Right renal cortex interstitium (tissue), 3 donors: Measurements from ENCODE around the gene PLA2G6. TPM values are rescaled to one million over a fixed set of nuclear protein-coding genes. Genes with fewer than 3 reads are reported as not detected.
"Not testable (repeated sequence)": the region's sequence is repeated elsewhere in the genome, so short reads cannot be mapped to it uniquely, and the experiment has no call there.

Experiments
- DNase-seq, 3 donors: peaks; one replicate each; pipeline ENCODE4 v3.0.0-alpha.2; 2013; ENCODE audit warnings: low read depth in 3 of 3, low spot score in 2 of 3
- polyA plus RNA-seq, 3 donors: library from polyadenylated mRNA; unstranded; fragments of 120-200 nt; gene quantifications; one replicate each; pipeline ENCODE4 v1.2.1, GENCODE V29; 2013; ENCODE audit not compliant: insufficient read length in 3 of 3

The PLA2G6 gene
- polyA plus RNA-seq, 3 donors: 29.3 to 42.3 (median 29.9) TPM

DNA sequence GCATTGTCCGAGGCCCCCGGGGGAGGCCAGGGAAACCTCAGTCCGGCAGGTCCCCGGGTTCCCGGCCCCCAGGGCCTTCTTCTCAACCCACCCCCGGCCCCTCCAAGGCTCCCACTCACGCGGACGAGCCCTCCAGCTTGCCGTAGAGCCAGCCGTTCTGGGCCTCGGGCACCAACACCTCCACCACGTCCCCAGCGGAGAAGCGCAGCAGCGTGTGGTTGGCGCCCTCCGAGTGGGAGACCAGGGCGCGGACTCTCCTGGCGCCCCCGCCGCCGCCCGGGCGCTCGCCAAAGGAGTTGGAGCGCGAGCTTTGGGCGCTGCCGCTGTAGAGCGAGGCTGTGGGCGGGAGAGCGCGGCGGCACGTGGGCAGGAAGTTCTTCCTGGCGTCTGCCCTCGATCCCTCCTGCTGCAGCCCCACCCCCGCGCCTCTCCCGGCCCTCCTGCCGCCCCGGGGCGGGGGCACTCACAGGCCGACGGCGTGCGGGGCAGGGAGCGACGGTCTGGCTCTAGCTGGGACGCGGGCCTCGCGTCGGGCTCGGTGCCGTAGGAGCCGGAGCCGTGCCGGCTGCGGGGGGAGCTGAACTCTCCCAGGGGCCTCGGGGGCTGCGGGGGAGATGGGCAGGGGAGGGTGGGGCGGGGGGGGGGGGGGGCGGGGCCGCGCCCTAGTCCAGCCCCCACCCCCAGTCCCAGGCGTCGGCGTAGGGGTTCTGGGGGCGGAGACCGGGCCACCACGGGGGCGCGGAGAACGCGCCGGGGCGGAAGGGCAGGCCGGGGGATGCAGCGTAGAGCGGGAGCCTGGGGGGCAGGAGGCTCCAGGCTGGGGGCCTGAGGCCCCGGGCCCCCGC is 92.8 kb downstream of the PLA2G6 start:
- DNase-seq: no peak

DNA sequence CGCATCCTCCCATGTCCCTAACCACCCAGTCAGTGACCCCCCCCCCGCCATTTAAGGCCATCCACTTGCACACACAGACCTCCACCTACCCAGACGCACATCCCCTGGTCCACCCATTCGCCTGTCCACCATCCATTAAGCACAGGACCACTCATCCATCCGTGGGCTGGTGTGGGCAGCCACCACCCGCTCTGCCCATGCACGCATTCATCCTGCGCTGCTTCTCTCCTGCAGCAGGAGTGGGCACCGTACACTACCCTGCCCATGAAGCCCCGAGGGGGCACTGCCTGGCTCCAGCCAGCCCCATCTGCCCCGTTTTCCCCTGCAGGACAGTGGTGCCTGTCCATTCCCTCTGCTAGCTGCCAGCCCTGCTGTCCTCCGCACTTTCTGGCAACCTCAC is 93.8 kb downstream of the PLA2G6 start:
- DNase-seq: no peak

DNA sequence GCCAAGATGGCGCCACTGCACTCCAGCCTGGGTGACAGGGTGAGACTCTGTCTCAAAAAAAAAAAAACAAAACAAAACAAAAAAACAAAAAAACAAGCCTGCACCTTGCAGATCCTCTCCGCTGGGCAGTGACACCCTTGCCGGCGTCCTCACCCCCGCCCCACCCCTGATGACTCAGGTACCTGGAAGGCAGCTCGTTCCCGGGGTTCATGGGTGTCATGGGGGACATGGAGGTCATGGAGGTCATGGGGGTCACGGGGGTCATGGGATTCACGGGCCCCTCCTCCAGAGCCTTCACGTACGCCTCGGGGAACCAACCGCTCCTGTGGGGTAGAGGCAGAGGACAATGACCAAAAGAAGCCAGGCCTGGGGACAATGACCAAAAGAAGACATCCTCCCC is 94.7 kb downstream of the PLA2G6 start:
- no peak for DNase-seq

DNA sequence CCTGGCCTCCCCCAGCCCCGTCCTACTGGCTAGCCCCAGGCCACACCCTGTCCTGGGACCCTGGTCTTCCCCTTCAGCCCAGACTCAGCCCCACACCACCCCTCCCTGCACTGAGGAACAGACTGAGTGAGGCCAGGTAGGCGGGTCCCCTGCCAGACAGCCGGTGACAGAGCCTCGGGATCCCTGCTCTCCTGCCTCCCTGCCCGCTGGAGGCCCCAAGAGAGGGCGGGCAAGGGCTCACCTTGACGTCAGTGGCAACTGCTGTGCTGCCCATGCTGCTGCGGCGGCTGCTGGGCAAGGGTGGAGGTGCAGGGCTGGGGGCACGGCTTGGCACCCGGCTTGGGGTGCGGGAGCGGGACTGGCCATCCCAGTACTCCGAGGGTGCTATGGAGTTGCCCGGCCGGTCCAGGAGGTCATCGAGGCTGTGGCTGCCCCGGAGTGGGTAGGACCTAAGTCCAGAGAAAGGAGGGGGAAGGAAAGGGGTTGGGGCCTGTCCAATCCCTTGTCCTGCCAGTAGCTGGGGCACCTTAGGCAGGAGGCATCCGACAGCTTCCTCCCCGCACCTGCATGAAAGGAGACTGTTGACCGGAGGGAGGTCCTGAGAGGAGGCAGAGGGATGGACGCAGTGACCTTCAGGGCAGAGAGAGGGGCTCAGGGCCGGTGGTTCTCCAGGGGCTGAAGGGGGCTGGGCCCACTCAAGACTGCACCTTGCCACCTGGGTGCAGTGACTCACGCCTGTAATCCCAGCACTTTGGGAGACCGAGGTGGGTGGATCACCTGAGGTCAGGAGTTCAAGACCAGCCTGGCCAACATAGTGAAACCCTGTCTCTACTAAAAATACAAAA is 95.4 kb downstream of the PLA2G6 start:
- no peak for DNase-seq

DNA sequence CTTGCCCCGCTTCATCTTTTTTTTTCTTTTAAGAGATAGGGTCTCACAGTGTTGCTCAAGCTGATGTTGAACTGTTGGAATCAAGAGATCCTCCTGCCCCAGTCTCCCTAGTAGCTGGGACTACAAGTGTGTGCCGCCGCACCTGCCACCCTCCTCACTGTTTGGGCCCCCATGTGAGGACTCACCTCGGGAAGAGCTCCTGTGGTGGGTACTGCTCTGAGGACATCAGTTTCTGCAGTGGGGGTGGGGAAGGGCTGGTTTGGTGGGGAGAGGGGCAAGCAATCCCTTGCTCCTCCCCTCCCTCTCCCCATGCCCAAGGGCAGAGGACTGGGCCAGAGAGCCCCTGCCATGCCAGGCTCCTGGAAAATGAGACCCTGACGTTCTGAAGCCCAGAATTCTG is 96.1 kb downstream of the PLA2G6 start:
- no peak for DNase-seq

DNA sequence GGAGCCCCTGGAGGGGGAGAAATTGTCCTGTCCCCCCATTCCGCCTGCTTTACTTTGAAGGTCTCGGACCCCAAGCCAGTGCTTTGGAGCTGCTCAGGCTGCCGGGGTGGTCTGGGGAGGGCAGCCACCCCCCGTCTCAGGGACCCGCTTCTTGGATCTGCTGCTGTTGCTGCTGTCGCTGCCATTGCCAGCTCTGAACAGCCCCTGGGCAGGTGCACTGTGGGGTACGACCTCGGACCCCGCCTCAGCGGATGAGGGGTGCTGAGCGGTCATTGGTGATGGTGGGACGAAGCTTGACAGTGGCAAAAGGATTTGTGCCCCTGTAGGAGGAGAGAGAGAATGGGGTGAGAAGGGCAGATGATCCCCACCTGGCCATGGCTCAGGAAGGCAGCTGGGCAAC is 96.6 kb downstream of the PLA2G6 start:
- no peak for DNase-seq

DNA sequence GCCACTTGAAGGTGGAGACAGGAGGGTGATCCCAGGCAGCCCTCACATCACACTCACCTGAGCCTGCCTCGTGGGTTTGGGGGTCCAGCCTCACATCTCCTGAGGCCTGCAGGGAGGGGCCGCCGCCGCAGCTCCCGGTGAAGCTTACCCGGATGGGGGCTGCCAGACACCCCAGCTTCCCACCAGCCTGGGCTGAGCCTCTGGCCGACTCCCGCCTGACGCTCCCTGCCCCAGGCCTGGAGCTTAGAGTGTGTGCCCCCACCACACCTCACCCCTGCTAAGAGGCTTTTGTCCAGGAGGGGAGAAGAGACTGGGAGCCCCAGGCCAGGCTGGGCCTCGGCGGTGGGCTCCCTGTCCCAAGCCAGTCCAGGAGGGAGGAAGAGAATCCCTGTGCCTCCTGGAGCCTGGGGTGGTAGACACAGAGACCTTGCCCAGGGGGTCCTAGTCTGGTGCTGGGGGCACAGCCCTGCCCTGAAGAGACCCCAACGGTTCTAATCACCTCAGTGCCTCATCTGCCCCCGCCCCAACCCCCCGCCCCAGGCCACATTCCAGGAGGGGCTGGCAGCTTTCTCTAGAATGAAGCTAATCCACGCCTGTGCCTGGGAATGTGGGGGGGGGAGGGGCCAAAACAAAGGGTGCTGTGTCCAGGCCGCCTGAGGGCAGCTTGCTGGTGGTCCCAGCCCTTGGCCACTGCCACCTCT is 97.5 kb downstream of the PLA2G6 start, which contains the start of gene SLC16A8:
TSS of gene SLC16A8 (minus strand) at position 254 of the 701 bp plus-strand sequence. CDS start 1,311 bp downstream, outside the sequence.
- no peak for DNase-seq

DNA sequence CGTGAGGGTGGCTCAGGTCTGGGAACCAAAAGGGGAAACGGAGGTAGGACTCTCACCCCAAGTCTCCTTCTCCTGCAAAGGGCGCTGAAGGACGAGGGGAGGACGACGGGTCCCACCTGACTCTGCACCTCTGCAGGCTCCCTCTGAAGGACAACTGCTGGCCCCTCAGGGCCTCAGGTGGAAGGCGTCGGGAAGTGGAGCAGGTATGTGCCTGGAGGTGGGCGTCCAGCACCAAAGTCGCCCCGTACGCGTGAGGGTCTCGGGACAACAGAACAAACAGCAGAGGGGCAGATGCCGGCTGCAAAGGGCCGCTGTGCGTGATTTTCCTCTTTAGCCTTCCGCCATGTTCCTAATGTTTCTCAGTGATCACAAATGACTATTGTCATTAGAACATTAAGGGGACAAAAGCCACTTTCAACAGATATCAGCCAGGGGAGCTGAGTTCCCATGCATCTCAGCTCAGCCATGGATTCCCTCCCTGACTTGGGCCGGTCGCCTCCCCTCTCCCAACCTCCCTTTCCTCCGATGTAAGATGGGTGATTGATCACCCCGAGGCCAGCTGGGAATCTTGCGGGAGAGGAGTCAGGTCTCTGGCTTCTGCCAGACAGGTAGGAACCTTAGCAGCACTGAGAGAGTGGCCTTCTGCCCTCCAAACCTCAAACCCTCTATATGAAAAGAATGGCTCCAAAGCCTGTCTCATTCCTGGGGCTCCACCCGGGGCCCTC is 98.5 kb downstream of the PLA2G6 start:
- no peak for DNase-seq

DNA sequence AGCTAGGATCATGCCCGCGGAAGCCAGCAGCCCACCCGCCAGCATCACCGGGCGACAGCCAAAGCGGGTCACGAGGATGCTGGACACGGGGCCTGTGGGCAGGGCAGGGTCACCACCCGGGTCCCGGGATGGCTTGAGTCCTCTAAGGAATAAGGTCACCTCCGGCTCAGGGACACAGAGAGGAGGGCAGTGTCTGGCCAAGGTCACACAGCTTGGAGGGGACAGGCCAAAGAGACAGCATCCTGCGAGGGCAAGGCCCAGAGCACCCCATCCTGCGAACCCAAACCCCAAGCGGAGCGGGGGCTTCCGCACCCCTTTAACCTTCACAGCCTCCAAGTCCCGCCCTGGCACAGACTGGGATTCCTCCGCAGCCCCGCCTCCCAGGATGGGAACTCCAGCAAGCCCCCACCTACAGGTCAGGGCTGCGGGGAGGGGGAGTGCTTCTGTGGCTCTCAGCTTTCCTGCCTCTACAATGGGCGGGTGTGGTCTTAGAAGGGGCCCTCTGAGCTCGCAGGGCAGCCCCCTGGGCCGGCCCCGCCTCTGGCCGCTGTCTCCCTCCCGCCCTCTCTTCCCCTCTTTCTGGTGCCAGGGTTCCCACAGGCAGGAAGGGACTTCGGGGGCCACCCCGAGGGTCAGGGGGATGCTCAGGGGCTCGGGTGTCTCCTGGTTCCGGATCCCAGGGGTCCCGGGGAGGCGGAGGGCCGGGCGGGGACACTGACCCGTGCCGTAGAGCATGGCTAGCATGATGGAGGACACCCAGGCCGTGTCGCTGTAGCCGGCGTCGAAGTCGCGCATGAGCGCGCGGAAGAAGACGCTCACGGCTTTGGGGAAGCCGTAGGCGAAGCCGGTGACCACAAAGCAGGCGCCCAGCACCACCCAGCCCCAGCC is 99.4 kb downstream of the PLA2G6 start:
- no peak for DNase-seq

DNA sequence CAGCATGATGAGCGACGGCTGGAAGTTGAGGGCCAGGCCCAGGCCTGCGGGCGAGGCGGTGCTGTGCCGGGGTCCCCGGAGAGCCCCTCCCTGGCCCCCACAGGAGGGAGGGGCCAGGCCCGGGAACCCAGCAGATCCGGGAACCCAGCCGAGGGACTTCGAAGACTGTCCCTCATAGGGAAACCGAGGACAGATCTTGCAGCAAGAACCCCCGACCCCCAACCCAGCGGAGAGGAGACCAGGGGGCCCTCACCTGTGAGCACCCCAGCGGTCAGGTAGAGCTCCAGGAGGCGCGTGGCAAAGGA is 100.0 kb downstream of the PLA2G6 start:
- no peak for DNase-seq

DNA sequence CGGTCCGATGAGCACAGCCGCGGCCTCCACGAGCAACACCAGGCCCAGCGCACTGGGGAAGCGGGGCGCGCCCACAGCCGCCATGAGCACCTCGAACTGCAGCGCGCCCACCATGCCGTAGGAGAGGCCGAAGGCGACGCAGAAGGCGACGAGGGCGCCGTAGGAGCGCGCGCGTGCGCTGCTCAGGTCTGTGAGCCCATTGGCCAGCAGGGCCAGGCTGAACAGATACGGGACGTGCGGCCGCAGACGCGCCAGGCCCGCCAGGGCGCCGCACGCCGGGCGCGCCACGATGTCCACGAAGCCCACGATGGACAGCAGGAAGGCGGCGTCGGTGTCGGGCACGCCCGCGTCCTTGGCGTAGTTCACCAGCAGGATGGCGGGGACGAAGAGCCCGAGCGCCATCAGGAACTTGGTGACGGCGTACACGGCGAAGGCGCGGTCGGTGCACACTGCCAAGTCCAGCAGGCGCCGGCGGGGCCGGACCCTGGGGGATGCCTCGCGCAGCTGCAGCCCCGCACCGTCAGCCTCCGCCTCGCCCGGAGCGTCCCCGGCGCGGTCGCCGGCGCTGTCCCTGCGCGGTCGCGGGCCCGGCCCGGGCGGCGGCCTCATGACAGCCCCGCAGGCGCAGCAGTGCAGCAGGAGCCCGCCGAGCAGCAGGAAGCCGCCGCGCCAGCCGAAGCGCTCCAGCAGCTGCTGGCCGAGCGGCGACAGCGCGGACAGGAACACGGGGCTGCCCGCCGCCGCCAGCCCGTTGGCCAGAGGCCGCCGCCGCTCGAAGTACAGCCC is 100.6 kb downstream of the PLA2G6 start:
- no peak for DNase-seq

DNA sequence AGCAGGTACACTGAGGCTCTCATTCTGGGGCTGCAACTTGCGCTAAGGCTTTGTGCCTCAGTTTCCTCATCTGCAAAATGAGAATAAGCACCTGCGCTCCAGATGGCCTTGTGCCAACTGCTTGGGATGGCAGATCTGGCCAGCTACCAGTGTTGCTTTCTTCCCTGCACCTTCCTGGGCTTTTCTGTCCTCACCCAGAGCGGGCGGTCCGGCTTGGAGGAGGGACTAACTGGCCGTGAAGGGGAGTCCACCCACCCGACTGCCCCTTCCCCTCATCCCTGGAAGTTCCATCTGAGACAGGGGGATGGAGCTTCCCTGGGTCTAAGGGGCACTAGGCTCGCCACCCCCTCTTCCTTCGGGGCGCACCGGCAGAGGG is 101.2 kb downstream of the PLA2G6 start:
- no peak for DNase-seq

DNA sequence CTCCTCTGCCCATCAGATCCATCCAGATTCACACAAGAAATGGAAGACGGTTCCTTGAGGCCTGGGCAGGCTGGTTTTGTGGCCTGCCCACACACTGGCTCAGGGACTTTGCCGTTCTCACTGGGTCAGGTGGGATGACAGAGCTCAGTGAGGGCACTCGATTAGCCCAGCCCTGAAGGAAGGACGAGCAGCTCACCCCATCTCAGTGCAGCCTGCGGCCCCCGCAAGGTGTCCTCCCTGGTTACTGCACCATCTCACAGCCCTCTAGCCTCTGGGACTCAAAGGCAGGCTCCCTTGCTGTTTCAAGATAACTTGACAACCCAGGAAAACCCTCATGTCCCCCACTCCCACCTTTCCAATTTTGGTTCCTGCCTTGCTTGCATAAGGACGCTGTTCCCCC is 101.8 kb downstream of the PLA2G6 start:
- DNase-seq: no peak

DNA sequence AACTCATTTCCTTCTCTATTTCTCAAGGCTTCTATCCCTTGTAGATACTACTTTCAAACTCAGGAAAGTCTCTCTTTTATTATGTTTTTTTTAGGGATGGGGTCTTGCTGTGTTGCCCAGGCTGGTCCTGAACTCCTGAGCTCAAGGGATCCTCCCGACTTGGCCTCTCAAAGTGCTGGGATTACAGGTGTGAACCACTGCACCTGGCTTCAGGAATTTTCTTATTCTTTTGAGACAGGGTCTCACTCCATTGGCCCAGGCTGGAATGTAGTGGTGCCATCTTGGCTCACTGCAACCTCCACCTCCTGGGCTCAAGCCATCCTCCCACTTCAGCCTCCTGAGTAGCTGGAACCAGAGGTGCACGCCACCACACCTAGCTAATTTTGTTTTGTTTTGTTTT is 102.4 kb downstream of the PLA2G6 start:
- DNase-seq: not testable (repeated sequence)

DNA sequence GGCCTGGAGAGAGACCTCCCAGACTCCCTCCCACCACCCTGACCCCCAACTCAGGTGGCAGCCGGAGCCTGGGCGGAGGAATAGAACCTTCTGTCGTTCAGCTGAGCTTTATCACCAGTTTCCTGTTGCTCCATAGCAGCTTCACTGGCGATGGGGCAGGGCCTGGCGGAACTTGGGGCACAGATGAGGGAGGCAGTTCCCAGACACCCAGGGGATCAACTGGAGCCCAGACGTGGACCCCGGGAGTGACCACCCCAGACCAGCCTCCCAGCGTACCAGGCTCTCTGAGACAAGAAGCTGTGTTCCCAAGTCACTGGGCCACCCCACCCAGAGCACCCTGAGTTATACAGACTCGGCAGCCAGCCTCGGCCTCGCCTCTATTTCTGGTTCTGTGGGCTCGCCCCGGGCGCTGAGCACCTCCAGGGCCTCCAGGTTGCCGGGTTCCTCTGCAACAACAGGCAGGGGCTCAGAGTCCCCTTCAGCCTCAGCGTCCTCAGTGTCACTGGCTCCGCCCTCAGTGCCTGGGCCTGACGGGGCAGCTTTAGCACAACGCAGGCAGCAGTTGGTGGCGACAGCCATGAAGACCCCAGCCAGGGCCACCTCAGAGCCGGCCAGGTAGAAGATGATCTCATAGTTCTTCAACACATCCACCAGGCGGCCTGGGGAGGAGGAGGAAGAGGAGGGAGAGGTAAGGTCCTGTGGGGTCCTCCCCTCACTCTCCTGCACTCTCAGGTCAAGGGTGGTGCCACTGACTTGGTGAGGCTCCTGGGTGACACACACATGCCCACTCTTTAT is 103.4 kb downstream of the PLA2G6 start:
- DNase-seq: no peak

DNA sequence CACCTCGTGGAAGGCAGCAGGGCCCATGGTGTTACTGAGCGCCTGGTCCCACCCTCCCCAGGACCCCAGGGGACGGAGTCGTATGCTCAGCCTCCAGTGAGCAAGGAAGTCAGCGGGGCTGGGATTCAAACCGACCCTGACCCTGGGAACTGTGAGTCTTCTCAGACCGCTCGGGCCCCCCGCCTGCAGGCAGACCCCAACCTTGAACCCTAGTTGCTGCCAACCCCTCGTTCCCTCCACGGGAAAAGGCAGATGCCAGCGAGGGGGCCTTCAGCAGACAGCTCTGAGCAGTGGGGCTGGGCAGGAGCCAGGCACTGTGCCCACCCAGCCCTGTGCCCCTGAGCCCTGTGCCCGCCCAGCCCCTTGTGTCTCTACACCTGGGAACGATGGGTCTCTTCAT is 104.0 kb downstream of the PLA2G6 start:
- no peak for DNase-seq

DNA sequence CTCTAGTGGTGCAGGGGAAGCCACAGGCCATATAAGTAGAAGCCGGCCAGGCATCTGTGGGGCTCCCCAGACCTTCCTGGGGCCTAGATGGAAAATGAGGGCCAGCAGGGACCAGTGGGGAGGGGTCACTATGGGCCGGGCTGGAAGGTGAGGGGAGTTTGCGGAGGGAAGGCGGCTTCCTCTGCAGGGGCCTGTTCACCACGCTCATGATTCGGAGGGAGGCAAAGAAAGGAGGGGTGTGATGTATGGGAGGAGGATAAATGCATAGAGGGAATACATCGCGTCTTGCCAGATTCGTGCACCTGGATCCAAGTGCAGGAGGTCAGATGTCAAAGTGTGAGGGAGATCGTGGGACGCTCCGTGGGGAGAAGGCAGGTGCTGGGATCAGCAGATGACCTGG is 104.5 kb downstream of the PLA2G6 start:
- no peak for DNase-seq

DNA sequence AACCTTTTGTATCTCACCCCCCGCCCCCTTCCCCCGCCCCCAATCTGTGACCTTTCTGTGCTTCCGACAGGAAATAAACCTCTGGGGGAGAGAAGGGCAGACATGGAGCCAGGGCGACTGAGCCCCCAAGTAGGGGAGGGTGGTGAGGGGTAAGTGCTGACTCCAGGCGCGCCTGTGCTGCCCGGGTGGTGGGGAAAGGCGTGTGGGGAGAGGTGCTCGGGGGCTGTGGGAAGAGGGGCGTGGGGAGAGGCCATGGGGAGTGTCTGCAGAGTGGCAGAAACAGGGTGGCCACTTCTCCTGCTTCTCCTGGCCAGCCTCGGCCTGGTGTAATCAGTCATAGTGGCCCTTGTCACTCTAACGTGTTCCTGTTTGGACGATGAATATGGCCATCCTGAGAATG is 105.7 kb downstream of the PLA2G6 start:
- DNase-seq: no peak
